GM23338 (cell line): ENCODE measurements around the gene SCART1. TPM values are rescaled to one million over a fixed set of nuclear protein-coding genes. Genes with fewer than 3 reads are reported as not detected.

ENCODE experiments used
- ATAC-seq: fragments of 200-7000 bp; cut with Tn5 transposase; 3 replicates; pipeline ENCODE4 v1.9.1; 2020
- DNase-seq: peaks from one replicate; pipeline ENCODE4 v3.0.0-alpha.2; 2015; ENCODE audit warnings: low spot score
- H2AFZ ChIP-seq: fragments of 200-600 bp; sonication (generic); 2 replicates; pipeline ENCODE4 v1.8.0; 2016; ENCODE audit warnings: antibody characterized with exemption, mild to moderate bottlenecking, moderate library complexity
- H3F3A ChIP-seq: fragments of 200-600 bp; sonication (generic); replicated peaks from 2 replicates; pipeline ENCODE4 v1.8.0; 2017; ENCODE audit warnings: antibody characterized with exemption, mixed run types, low read depth
- H3K27ac ChIP-seq: fragments of 200-600 bp; sonication (generic); 2 replicates; pipeline ENCODE4 v1.6.1; 2016; ENCODE audit warnings: low read depth
- H3K27me3 ChIP-seq: fragments of 200-600 bp; sonication (generic); 2 replicates; pipeline ENCODE4 v1.8.0; 2016; ENCODE audit warnings: mild to moderate bottlenecking, mixed run types, moderate library complexity; ENCODE audit not compliant: insufficient read depth
- H3K36me3 ChIP-seq: fragments of 200-600 bp; sonication (generic); 2 replicates; pipeline ENCODE4 v1.8.0; 2016; ENCODE audit warnings: mild to moderate bottlenecking; ENCODE audit not compliant: insufficient read depth
- H3K4me1 ChIP-seq: fragments of 200-600 bp; sonication (generic); 2 replicates; pipeline ENCODE4 v1.8.0; 2016; ENCODE audit warnings: mild to moderate bottlenecking, moderate library complexity; ENCODE audit not compliant: insufficient read depth
- H3K4me2 ChIP-seq: fragments of 200-600 bp; sonication (generic); 2 replicates; pipeline ENCODE4 v1.7.1; 2017; ENCODE audit warnings: mixed run types
- H3K4me3 ChIP-seq: fragments of 200-600 bp; sonication (generic); 2 replicates; pipeline ENCODE4 v1.6.1; 2016; ENCODE audit warnings: mixed run types
- H3K79me2 ChIP-seq: fragments of 200-600 bp; sonication (generic); replicated peaks from 2 replicates; pipeline ENCODE4 v1.8.0; 2017; ENCODE audit warnings: mild to moderate bottlenecking; ENCODE audit not compliant: insufficient read depth
- H3K9me2 ChIP-seq: fragments of 200-600 bp; sonication (generic); 2 replicates; pipeline ENCODE4 v1.8.0; 2017; ENCODE audit not compliant: insufficient read depth
- H4K20me1 ChIP-seq: fragments of 200-600 bp; sonication (generic); replicated peaks from 2 replicates; pipeline ENCODE4 v1.8.0; 2017; ENCODE audit warnings: mild to moderate bottlenecking; ENCODE audit not compliant: insufficient read depth
- H3K27ac Mint-ChIP-seq: 2 replicates; pipeline ENCODE4 v1.8.0; 2020; ENCODE audit warnings: inconsistent platforms, mild to moderate bottlenecking, moderate library complexity, mixed read lengths
- H3K27me3 Mint-ChIP-seq: 3 replicates; pipeline ENCODE4 v1.8.0; 2022; ENCODE audit warnings: low read depth, mild to moderate bottlenecking, moderate library complexity, mixed read lengths, inconsistent platforms; ENCODE audit not compliant: insufficient read depth, poor library complexity
- H3K36me3 Mint-ChIP-seq: 3 replicates; pipeline ENCODE4 v1.8.0; 2021; ENCODE audit warnings: low read depth, mild to moderate bottlenecking, inconsistent platforms, moderate library complexity, mixed read lengths
- H3K4me1 Mint-ChIP-seq: 3 replicates; pipeline ENCODE4 v1.8.0; 2020; ENCODE audit warnings: mild to moderate bottlenecking, inconsistent platforms, mixed read lengths
- H3K4me3 Mint-ChIP-seq: 3 replicates; pipeline ENCODE4 v1.8.0; 2021; ENCODE audit warnings: moderate library complexity, mild to moderate bottlenecking, inconsistent platforms, mixed read lengths
- H3K9me3 Mint-ChIP-seq: 3 replicates; pipeline ENCODE4 v1.8.0; 2020; ENCODE audit warnings: moderate library complexity, mild to moderate bottlenecking, inconsistent platforms, mixed read lengths
- CREB1 ChIP-seq: fragments of 250-450 bp; sonication (Bioruptor Pico); IDR thresholded peaks from 2 replicates; pipeline ENCODE4 v1.5.0; 2020; ENCODE audit warnings: low read depth, mild to moderate bottlenecking, moderate library complexity
- ETS1 ChIP-seq: IDR thresholded peaks from 2 replicates; pipeline ENCODE4 v1.6.1; 2016; ENCODE audit warnings: antibody characterized with exemption
- EZH2 ChIP-seq: fragments of 200-600 bp; sonication (generic); IDR thresholded peaks from one replicate; pipeline ENCODE4 v1.8.0; 2017; ENCODE audit warnings: antibody characterized with exemption, mild to moderate bottlenecking, low read depth; ENCODE audit not compliant: unreplicated experiment
- JUNB ChIP-seq: IDR thresholded peaks from one replicate; pipeline ENCODE4 v1.6.1; 2016; ENCODE audit warnings: antibody characterized with exemption; ENCODE audit not compliant: unreplicated experiment
- NANOG ChIP-seq: IDR thresholded peaks from 2 replicates; pipeline ENCODE4 v1.6.1; 2016; ENCODE audit warnings: antibody characterized with exemption, borderline replicate concordance
- STAT1 ChIP-seq: IDR thresholded peaks from one replicate; pipeline ENCODE4 v1.6.1; 2016; ENCODE audit warnings: antibody characterized with exemption; ENCODE audit not compliant: unreplicated experiment
- ZNF114 ChIP-seq: fragments of 250-450 bp; sonication (Bioruptor Pico); IDR thresholded peaks from 2 replicates; pipeline ENCODE4 v1.5.0; 2020; ENCODE audit warnings: mild to moderate bottlenecking, moderate library complexity
- ZNF462 ChIP-seq: fragments of 250-450 bp; sonication (Bioruptor Pico); IDR thresholded peaks from 2 replicates; pipeline ENCODE4 v1.5.0; 2020; ENCODE audit warnings: mild to moderate bottlenecking, moderate library complexity
- polyA plus RNA-seq: library from polyadenylated mRNA; unstranded; fragments of >200 nt; fragmentation: Nextera tagmentation; extraction: Ambion mirVana; gene quantifications from 2 replicates; pipeline ENCODE4 v1.2.1, GENCODE V29; 2016
- total RNA-seq: library from RNA; depleted of rRNA; stranded (reverse); fragments of >200 nt; shearing (Covaris generic); gene quantifications from 2 replicates; pipeline ENCODE4 v1.2.3, GENCODE V29; 2014

SCART1 gene
- total and polyA plus RNA-seq, 2 experiments from 2014 or later, result 0.59 TPM; not detected in 1

GRCh38 chr10:133460208-133460769, 6.5 kb downstream of the SCART1 start:
- Mint-ChIP-seq H3K9me3 (peaks cover 49% of the 10 kb centered on the region), H3K4me3 (no peak overlapping the region), H3K4me1 (no peaks in the 10 kb centered on the region), H3K27ac (no peak overlapping the region), H3K27me3 (peaks cover 32% of the 10 kb centered on the region), H3K36me3 (peaks cover 9% of the 10 kb centered on the region; the same call in 1 of the 3 replicates)
- Histone ChIP-seq H3K27me3 (peaks cover 18% of the 10 kb centered on the region), H2AFZ (no peak overlapping the region), H3K4me3 (no peak overlapping the region), H3K79me2 (no peaks in the 10 kb centered on the region), H3K9me2 (no peaks in the 10 kb centered on the region), H3K36me3 (no peaks in the 10 kb centered on the region), H3K4me1 (no peaks in the 10 kb centered on the region), H3K4me2 (no peak overlapping the region), H4K20me1 (no peaks in the 10 kb centered on the region), H3F3A (no peaks in the 10 kb centered on the region), H3K27ac (no peak overlapping the region)
- DNase-seq, result no peak
- no peak for ATAC-seq
- TF ChIP-seq JUNB, result no peak
- TF ChIP-seq ZNF114, result no peak
- TF ChIP-seq STAT1, result no peak
- TF ChIP-seq ZNF462 (CRISPR knock-in tag), result no peak
- no peak for TF ChIP-seq CREB1 (CRISPR knock-in tag)
- TF ChIP-seq NANOG, result no peak
- TF ChIP-seq ETS1, result no peak
- TF ChIP-seq EZH2, result no peak
